ENCODE results near the gene SCAF11.

The SCAF11 gene

DNA sequence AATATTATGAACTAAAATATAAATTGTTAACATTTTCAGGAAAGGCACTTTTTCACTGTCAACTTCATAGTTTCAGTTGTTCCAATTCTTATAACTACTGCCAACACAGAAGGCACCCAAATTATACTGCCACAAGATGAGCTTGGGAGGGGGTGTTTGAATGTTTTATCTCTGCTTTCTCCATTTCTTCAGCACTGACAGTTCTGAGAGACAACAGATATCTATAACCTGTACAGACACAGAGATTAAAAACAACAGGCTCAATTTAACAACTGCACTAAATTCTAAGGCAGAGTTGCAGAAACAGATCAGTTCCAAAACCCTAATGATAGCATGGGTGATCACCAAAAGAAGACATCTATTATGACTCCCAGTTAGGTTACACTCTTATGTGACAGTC is 12.8 kb downstream of the SCAF11 start:
- TF ChIP-seq SIN3A (IDR thresholded peaks at IDR 0.05; ENCODE audit: borderline replicate concordance, insufficient read depth, low read length) (no peak), REST (IDR thresholded peaks at IDR 0.05; ENCODE audit: insufficient read depth in 1 of 2, low read depth in 2 of 2, low read length in 2 of 2) (no peak), FOXP2 (optimal IDR thresholded peaks at IDR 0.05; ENCODE audit: borderline replicate concordance, extremely low read depth, extremely low read length, insufficient read depth) (no peak), POLR2AphosphoS5 (IDR thresholded peaks at IDR 0.05; ENCODE audit: low read depth, low read length) (no peak), TAF1 (IDR thresholded peaks at IDR 0.05; ENCODE audit: borderline replicate concordance, insufficient read depth, low read length) (no peak)

DNA sequence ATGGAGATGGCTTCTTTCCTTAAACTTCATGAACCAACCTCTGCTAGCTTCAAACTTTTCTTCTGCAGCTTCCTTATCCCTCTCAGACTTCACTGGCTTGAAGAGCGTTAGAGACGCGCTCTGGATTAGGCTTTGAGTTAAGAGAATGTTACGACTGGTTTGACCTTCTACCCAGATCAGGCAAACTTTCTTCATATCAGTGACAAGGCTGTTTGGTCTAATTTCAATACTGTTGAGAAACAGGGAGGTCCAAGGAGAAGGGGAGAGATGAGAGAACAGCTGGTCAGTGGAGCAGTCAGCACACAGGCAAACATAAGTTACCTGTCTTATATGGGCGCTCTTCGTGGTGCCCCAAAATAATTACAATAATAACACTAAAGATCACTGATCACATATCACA is 14.9 kb downstream of the SCAF11 start:
- TF ChIP-seq POLR2AphosphoS5 (IDR thresholded peaks at IDR 0.05; ENCODE audit: low read depth, low read length) = no peak
- TF ChIP-seq FOXP2 (optimal IDR thresholded peaks at IDR 0.05; ENCODE audit: borderline replicate concordance, extremely low read depth, extremely low read length, insufficient read depth) = no peak
- TF ChIP-seq SIN3A (IDR thresholded peaks at IDR 0.05; ENCODE audit: borderline replicate concordance, insufficient read depth, low read length) = no peak
- TF ChIP-seq REST (IDR thresholded peaks at IDR 0.05; ENCODE audit: insufficient read depth in 1 of 2, low read depth in 2 of 2, low read length in 2 of 2) = no peak

DNA sequence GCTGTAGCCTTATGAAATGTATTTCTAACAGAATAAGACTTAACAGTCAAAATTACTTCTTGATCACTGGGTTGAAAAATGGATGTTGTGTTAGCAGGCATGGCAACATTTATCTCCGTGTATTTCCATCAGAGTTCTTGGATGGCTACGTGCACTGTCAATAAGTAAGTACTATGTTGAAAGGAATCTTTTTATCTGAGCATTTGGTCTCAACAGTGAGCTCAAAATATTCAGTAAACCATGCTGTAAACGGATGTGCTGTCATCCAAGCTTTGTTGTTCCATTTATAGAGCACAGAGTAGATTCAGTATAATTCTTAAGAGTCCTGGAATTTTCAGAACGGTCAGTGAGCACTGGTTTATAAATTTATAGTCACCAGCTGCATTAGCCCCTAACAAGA is 15.5 kb downstream of the SCAF11 start:
- TF ChIP-seq POLR2AphosphoS5 (IDR thresholded peaks at IDR 0.05; ENCODE audit: low read depth, low read length) = no peak
- TF ChIP-seq TAF1 (IDR thresholded peaks at IDR 0.05; ENCODE audit: borderline replicate concordance, insufficient read depth, low read length) = no peak
- TF ChIP-seq SIN3A (IDR thresholded peaks at IDR 0.05; ENCODE audit: borderline replicate concordance, insufficient read depth, low read length) = no peak
- TF ChIP-seq REST (IDR thresholded peaks at IDR 0.05; ENCODE audit: insufficient read depth in 1 of 2, low read depth in 2 of 2, low read length in 2 of 2) = no peak
- no peak for TF ChIP-seq FOXP2 (optimal IDR thresholded peaks at IDR 0.05; ENCODE audit: borderline replicate concordance, extremely low read depth, extremely low read length, insufficient read depth)

GRCh38 chr12:45974171-45974719 is 16.1 kb downstream of the SCAF11 start:
- TF ChIP-seq REST (IDR thresholded peaks at IDR 0.05; ENCODE audit: insufficient read depth in 1 of 2, low read depth in 2 of 2, low read length in 2 of 2) = no peak
- no peak for TF ChIP-seq FOXP2 (optimal IDR thresholded peaks at IDR 0.05; ENCODE audit: borderline replicate concordance, extremely low read depth, extremely low read length, insufficient read depth)
- TF ChIP-seq TAF1 (IDR thresholded peaks at IDR 0.05; ENCODE audit: borderline replicate concordance, insufficient read depth, low read length) = no peak
- no peak for TF ChIP-seq SIN3A (IDR thresholded peaks at IDR 0.05; ENCODE audit: borderline replicate concordance, insufficient read depth, low read length)
- TF ChIP-seq POLR2AphosphoS5 (IDR thresholded peaks at IDR 0.05; ENCODE audit: low read depth, low read length) = no peak

DNA sequence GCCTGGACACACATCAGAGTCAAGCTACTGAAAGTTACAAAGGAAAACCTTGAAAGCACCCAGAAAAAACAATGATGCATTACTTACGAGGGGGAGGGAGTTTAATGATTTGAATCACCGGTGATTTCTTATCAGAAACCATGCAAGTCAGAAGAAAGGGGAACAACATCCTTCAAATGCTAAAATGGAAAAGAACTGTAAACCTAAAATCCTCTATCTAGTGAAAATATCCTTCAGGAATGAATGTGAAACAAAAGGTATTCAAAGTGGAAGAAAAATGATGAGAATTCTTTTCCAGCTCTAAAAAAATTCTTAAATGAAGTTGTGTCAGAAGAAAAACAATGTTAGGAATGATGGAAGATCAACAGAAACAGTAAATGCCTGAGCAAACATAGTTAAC is 16.8 kb downstream of the SCAF11 start:
- no peak for TF ChIP-seq POLR2AphosphoS5 (IDR thresholded peaks at IDR 0.05; ENCODE audit: low read depth, low read length)
- TF ChIP-seq SIN3A (IDR thresholded peaks at IDR 0.05; ENCODE audit: borderline replicate concordance, insufficient read depth, low read length) = no peak
- TF ChIP-seq TAF1 (IDR thresholded peaks at IDR 0.05; ENCODE audit: borderline replicate concordance, insufficient read depth, low read length) = no peak
- TF ChIP-seq FOXP2 (optimal IDR thresholded peaks at IDR 0.05; ENCODE audit: borderline replicate concordance, extremely low read depth, extremely low read length, insufficient read depth) = no peak
- no peak for TF ChIP-seq REST (IDR thresholded peaks at IDR 0.05; ENCODE audit: insufficient read depth in 1 of 2, low read depth in 2 of 2, low read length in 2 of 2)
